ENCODE data around the gene SERGEF.

SERGEF gene

DNA sequence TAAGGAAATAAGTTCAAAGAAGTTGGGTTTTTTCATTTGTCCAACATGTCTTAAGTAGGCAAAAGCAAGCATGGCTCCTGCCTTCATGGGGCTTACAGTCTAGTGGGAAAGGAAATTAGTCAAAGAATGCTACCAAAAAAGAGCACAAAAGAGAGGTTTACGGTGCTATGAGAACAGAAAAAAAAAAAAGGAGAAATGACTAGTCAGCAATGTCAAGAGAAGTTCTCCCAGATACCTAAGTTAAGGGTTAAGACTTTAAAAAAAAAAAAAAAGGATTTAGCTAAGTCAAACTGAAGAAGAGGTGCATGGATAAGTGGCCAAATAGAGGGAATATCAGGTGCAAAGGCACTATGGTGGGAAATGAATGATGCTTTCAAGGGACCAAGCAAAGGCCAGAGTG, 29.3 kb downstream of the SERGEF start:
- no peaks in the 10 kb centered on the region for H3K9me3 Mint-ChIP-seq
- H3K4me1 Mint-ChIP-seq (ENCODE audit: low read depth): no peaks in the 10 kb centered on the region
- H3K27ac Mint-ChIP-seq: no peak overlapping the region
- H3K4me3 Mint-ChIP-seq: no peak overlapping the region
- H3K27me3 Mint-ChIP-seq: no peaks in the 10 kb centered on the region
- peaks cover 55% of the 10 kb centered on the region for H3K36me3 Mint-ChIP-seq (ENCODE audit: low read depth)

DNA sequence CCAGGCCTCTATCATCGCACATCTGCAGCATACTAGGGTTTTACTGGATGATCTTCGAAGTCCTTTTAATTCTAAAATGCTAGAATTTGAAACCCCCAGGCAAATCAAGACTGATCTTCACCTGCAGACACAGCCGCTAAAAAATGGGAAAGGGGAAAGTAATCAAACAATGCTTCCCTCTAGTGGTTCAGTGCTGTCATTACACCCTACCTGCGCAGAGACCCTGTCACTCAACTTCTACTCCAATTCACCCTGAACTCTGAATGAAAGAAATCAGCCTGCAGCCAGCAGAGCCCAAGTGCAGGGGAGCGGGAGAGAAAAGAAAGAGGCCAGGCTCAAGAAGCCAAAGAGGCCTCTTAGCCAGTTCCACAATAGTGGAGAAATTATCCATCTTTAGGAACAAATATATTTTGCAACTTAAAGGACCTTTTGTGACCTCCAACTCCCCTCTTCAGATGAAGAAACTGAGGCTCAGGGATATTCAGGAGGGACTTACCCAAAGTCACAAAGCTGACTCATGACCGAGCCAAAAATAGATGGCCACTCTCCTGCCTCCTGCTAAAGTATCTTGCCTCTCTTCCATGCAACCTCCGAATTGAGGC, 33.0 kb downstream of the SERGEF start:
- Mint-ChIP-seq H3K36me3 (ENCODE audit: low read depth) (peaks cover 35% of the 10 kb centered on the region), H3K4me3 (no peak overlapping the region), H3K27me3 (no peaks in the 10 kb centered on the region), H3K27ac (no peak overlapping the region), H3K4me1 (ENCODE audit: low read depth) (no peaks in the 10 kb centered on the region), H3K9me3 (no peaks in the 10 kb centered on the region)

DNA sequence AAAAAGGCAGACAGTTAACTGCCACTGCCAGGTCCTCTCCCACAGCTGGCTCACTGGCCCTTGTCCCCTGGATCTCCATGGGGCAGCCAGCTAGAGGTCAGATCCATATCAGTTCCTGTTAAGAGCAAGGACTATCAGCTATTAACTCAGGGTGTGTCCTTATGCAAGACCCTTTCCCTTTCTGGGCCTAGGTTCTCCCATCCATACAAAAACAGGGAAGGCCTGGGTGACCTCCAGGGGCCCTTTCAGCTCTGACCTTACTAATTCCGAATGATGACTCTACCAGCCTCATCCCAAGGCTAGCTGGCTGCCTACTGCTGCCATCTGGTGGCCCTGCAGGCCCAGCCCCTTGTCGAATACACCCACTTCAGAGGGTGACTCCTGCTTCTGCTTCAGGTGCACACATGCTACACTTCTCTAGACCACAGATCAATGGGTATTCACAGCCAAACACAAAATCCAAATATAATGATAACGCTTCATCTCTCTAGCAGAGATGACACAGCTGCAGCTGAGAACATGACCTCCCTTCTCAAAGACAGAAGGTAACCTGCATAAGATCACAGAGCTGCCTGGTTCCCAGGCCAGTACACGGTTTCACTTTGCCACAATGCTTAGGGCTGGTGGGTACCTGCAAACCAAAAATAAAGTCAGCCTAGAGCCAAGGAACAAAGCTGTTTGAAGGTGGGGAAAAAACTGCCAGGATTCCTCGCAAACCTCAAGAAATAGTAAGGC, 34.1 kb downstream of the SERGEF start:
- no peak overlapping the region for H3K4me3 Mint-ChIP-seq
- H3K27me3 Mint-ChIP-seq: no peaks in the 10 kb centered on the region
- no peaks in the 10 kb centered on the region for H3K9me3 Mint-ChIP-seq
- H3K4me1 Mint-ChIP-seq (ENCODE audit: low read depth): no peaks in the 10 kb centered on the region
- H3K27ac Mint-ChIP-seq: no peak overlapping the region
- peaks cover 28% of the 10 kb centered on the region for H3K36me3 Mint-ChIP-seq (ENCODE audit: low read depth)

DNA sequence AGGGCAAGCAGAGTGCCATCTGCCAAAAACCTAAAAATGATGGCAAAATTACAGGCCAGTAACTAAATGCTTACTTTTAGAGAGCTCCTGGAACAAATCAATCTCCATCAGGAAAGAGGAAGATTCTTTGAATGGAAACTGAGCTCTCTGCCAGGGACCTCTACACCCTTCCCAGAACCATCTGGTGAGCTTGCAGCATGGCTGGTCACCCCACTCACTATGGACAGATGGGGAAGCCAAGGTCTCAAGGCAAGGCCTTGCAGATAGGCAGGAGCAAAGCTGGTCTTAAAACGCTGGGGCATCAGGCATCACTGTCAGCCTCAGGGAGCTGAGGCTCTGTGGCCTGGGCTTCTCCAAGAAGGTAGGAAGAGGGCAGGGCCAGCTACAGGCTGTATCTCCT, 36.2 kb downstream of the SERGEF start:
- Mint-ChIP-seq H3K27ac (no peak overlapping the region), H3K4me3 (no peak overlapping the region), H3K36me3 (ENCODE audit: low read depth) (peaks cover 40% of the 10 kb centered on the region), H3K4me1 (ENCODE audit: low read depth) (no peaks in the 10 kb centered on the region), H3K27me3 (no peaks in the 10 kb centered on the region), H3K9me3 (peaks cover 2% of the 10 kb centered on the region)

DNA sequence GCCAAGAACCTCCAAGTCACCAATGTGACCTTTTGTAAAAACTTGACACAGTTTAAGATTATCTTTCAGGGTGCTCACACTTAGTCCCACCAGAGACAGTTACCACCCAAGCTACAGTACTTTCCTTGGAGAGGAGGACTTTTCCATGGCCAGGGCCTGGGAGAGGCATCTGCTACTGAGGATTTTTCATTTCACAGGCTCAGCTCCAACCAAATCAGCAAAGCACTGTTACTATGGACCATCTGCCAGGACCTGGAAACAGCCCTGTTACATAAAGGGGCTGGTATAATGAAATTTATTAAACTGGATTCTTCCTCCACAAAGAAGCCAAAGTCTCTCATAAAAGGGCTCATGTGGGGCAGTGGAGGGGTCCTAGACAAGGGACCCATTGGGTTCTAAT, 38.6 kb downstream of the SERGEF start:
- peaks cover 50% of the 10 kb centered on the region for H3K36me3 Mint-ChIP-seq (ENCODE audit: low read depth)
- no peak overlapping the region for H3K4me3 Mint-ChIP-seq
- no peaks in the 10 kb centered on the region for H3K27me3 Mint-ChIP-seq
- H3K27ac Mint-ChIP-seq: no peak overlapping the region
- no peaks in the 10 kb centered on the region for H3K4me1 Mint-ChIP-seq (ENCODE audit: low read depth)
- H3K9me3 Mint-ChIP-seq: peaks cover 4% of the 10 kb centered on the region

DNA sequence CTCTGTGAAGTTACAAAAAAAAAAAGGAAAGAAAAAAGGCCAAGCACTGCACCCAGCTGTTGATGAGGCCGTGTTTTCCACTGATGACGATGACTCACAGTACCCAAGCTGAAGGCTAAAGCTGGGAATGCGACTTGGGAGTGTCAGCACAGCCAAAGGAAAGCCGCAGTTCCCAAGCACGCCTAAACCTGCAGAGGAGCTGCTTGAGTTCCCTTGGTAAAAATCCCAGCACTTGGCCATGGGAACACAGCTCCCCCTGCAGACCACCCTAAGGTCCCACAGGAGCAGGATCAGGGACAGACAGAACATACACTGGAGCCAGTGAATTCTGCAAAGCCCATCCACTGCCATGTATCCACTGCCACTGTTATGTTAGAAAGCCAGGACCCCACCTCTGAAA, 39.9 kb downstream of the SERGEF start:
- Mint-ChIP-seq H3K27me3 (no peaks in the 10 kb centered on the region), H3K4me1 (ENCODE audit: low read depth) (no peaks in the 10 kb centered on the region), H3K4me3 (no peak overlapping the region), H3K9me3 (peaks cover 4% of the 10 kb centered on the region), H3K36me3 (ENCODE audit: low read depth) (peaks cover 49% of the 10 kb centered on the region), H3K27ac (no peak overlapping the region)

DNA sequence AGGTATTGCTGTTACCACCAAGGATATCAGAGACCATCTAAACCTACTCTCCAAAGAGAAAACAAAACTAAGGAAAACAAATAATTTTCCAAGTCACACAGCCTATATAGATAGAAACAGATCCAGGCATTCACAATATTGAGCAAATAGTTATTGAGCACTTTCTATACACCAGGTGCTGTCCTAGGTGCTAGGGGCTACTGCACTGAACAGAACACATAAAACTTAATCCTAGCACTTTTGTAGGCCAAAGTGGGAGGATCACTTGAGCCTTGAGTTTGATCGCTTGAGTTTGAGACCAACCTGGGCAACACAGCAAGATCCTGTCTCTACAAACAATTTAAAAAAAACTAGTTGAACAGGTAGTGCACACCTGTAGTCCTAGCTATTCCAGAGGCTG, 44.6 kb downstream of the SERGEF start:
- Mint-ChIP-seq H3K9me3 (peaks cover 9% of the 10 kb centered on the region), H3K36me3 (ENCODE audit: low read depth) (peaks cover 61% of the 10 kb centered on the region), H3K4me3 (no peak overlapping the region), H3K4me1 (ENCODE audit: low read depth) (peaks cover 9% of the 10 kb centered on the region), H3K27ac (no peak overlapping the region), H3K27me3 (no peaks in the 10 kb centered on the region)

DNA sequence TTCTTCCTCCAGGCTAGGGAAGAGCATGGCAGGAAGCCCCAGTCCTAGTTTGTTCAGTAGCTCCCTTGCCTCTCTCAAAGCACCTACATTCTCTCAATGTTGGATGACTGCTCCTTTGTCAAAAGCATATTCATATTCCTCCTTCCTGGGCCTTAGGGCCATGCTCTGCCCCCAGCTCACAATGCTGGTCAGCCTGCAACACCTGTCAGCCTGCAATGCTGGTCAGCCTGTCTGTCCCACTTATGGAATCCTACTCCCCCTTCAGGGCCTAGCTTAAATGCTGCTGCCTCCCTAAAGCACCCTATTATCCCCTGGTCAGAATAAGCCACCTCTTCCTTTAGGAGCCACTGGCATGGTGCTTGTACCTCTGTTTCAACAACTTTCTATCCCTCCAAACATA, 45.2 kb downstream of the SERGEF start:
- Mint-ChIP-seq H3K4me1 (ENCODE audit: low read depth) (peaks cover 9% of the 10 kb centered on the region), H3K36me3 (ENCODE audit: low read depth) (peaks cover 58% of the 10 kb centered on the region), H3K4me3 (no peak overlapping the region), H3K27ac (no peak overlapping the region), H3K9me3 (peaks cover 9% of the 10 kb centered on the region), H3K27me3 (no peaks in the 10 kb centered on the region)

DNA sequence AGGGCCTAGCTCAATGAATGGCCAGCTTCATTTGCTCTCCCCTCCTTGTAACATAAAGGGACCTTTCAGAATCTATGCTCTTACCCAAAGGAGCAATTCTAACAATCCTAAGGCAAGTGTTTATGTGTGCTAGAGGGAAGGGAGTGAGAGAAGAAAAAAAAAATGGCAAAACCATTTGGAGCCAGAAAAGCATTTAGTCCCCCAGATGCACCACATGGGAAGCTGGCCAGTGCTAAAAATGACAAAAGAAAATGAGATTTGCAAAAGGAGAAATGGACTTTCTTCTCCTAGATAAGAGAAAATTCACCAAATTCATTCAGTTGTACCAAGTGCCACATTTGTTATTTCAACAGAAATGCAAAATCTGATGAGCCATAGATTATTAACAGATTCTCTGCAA, 52.8 kb downstream of the SERGEF start:
- H3K4me1 Mint-ChIP-seq (ENCODE audit: low read depth): peaks cover 5% of the 10 kb centered on the region
- no peak overlapping the region for H3K4me3 Mint-ChIP-seq
- H3K9me3 Mint-ChIP-seq: no peaks in the 10 kb centered on the region
- H3K27me3 Mint-ChIP-seq: no peaks in the 10 kb centered on the region
- no peak overlapping the region for H3K27ac Mint-ChIP-seq
- peaks cover 73% of the 10 kb centered on the region for H3K36me3 Mint-ChIP-seq (ENCODE audit: low read depth)

DNA sequence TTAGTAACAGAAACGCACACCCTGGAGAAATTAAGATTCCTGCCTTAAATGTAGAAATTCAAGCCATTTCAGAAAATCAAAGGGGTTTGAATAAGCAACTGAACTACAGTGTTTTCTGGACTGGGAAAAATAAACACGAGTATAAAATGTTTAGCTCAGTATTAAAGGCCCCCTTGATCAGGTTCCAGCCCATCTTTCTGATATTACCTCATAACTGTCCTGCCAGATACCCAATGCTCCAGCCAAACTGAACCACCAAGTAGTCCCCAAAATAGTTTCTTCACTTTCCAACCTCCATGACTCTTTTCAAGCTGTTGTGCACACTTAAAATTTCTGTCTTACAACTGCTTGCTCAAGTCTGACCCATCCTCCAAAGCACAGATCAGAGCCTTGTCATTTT, 54.4 kb downstream of the SERGEF start:
- H3K4me1 Mint-ChIP-seq (ENCODE audit: low read depth): no peaks in the 10 kb centered on the region
- H3K36me3 Mint-ChIP-seq (ENCODE audit: low read depth): peaks cover 75% of the 10 kb centered on the region
- no peak overlapping the region for H3K4me3 Mint-ChIP-seq
- no peaks in the 10 kb centered on the region for H3K9me3 Mint-ChIP-seq
- no peak overlapping the region for H3K27ac Mint-ChIP-seq
- H3K27me3 Mint-ChIP-seq: no peaks in the 10 kb centered on the region

DNA sequence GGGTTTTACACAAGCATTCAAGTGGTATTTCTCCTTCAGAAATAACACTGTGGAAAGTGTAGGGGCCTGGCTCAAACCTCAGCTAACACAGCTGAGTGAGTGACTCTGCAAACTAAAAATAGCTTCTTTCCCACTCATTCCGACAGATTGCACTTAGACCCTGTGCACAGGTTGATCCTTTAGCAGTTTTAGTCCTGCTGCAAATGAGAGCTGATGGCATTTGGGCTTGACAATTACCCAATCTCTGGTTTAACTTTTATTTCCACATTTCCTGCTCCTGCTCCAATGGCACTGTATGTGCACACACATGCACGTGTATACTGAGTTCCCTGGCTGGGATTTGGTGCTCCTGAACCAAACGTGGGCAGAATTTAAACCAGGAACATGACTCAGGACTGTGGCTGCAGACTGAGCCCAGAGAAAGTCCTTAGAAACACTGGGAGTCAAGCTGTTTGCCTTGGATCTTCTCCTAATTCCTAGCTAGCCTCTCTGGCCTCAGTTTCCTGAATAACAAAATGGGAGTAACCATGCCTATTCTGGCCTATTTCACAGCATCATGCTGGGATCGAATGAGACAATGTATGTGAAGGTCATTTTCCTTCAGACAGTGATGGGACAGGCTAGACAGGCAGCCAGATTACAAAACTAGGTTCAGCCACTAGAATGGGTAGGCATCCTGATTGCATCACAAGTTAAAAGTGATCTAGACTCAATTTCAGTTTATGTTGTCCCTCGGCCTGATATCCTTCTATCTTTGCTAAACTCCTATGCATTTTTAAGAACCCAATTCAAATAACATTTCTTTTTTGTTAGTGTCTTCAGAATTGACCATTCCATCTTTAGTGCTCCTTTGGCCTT, 58.2 kb downstream of the SERGEF start:
- no peak overlapping the region for H3K27ac Mint-ChIP-seq
- no peaks in the 10 kb centered on the region for H3K9me3 Mint-ChIP-seq
- H3K4me3 Mint-ChIP-seq: no peak overlapping the region
- peaks cover 85% of the 10 kb centered on the region for H3K36me3 Mint-ChIP-seq (ENCODE audit: low read depth)
- no peaks in the 10 kb centered on the region for H3K27me3 Mint-ChIP-seq
- no peaks in the 10 kb centered on the region for H3K4me1 Mint-ChIP-seq (ENCODE audit: low read depth)

DNA sequence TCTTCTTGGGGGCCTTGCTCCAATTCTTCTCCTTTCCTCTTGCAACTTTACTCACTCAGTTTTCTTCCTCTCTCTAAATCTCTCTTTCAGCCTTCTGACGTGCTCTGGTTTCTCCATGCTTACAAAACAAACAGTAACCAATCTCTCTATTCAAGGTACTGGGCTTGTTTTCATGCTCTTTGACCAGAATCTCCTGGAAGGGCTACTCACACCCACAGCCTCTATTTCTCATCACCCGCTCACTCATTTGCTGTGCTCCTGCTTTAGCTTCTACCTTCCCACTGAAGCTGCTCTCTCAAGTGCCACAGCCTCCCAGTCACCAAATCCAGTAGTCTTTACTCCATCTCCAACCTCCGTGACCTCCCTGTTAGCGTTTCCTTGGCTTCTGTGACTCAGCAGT, 60.4 kb downstream of the SERGEF start:
- Mint-ChIP-seq H3K36me3 (ENCODE audit: low read depth) (peaks cover 83% of the 10 kb centered on the region), H3K9me3 (no peaks in the 10 kb centered on the region), H3K27ac (no peak overlapping the region), H3K27me3 (no peaks in the 10 kb centered on the region), H3K4me1 (ENCODE audit: low read depth) (no peaks in the 10 kb centered on the region), H3K4me3 (no peak overlapping the region)

DNA sequence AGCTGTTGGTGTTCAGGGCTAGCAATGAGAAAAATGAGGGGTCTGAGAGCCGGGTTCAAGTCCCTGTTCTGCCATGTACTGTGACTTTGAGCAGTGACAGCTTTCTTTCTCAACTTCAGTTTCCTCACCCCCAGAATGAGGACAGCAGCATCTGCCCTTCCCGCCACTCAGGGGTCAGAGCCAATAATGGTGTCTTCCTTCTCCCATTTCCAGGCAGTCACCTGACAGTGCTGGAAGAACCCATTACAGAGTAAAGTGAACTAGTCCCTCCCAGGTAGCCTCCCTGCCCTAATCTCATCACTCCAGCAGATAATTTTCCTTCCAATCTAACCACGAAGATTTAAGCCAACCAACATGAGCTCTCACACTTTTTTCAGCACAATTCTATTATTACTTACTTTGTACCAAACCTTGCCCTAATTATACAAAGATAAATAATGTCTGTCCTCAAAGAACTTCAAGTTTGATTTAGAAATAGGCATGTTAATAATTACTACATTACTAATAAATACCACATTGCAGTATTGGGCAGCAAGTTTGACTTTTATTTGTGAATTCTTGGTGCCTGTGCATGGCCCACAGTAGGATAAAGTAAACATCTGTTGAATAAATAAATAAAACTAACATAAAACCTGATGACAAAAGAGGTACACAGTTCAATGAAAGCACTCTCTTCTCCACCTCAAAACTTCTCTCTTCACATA, 61.0 kb downstream of the SERGEF start:
- peaks cover 83% of the 10 kb centered on the region for H3K36me3 Mint-ChIP-seq (ENCODE audit: low read depth)
- H3K4me3 Mint-ChIP-seq: no peak overlapping the region
- H3K9me3 Mint-ChIP-seq: no peaks in the 10 kb centered on the region
- no peaks in the 10 kb centered on the region for H3K27me3 Mint-ChIP-seq
- H3K27ac Mint-ChIP-seq: no peak overlapping the region
- no peaks in the 10 kb centered on the region for H3K4me1 Mint-ChIP-seq (ENCODE audit: low read depth)

DNA sequence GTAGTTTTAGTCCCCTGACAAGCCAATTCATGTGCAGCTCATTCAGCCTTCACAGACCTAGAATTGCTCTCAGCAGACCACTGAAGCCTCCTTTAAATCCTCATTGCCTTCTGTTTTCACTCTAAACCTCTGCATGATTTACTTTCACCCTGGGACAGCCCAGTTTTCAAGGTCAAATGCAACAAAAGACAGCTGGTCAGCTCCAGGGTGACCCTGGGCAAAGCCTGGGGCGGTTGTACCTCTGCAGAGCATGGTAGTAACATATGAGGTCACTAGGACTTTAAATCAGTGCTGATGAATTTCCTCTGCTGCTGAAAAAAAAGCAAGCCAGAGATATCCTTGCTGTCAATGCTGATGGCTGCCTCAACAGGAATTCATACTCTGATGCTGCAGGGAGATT, 62.2 kb downstream of the SERGEF start:
- Mint-ChIP-seq H3K27ac (no peak overlapping the region), H3K27me3 (no peaks in the 10 kb centered on the region), H3K36me3 (ENCODE audit: low read depth) (peaks cover 85% of the 10 kb centered on the region), H3K4me3 (no peak overlapping the region), H3K4me1 (ENCODE audit: low read depth) (no peaks in the 10 kb centered on the region), H3K9me3 (no peaks in the 10 kb centered on the region)

DNA sequence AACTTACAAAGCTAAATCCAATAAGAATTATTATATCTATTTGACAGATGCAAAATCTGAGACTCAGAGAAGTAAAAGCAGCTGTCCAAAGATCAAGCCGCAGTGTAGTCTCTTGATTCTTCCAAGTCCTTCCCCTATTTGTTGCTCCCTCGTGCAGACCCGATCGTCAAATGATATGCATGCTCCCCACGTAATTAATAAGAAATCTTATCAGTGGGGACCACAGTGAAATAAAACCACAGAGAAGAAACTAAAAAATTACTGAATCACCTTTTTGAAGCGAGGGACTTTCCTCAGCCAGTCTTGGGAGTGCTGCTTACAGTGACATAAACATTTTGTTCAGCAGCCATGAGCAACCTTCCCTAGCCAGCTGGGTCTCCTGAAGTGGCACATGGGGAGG, 64.6 kb downstream of the SERGEF start:
- H3K27ac Mint-ChIP-seq: no peak overlapping the region
- peaks cover 85% of the 10 kb centered on the region for H3K36me3 Mint-ChIP-seq (ENCODE audit: low read depth)
- H3K9me3 Mint-ChIP-seq: peaks cover 8% of the 10 kb centered on the region
- H3K4me3 Mint-ChIP-seq: no peak overlapping the region
- H3K4me1 Mint-ChIP-seq (ENCODE audit: low read depth): no peaks in the 10 kb centered on the region
- no peaks in the 10 kb centered on the region for H3K27me3 Mint-ChIP-seq
